Measurements from ENCODE around the gene SGMS1.
"Not testable (repeated sequence)": the region's sequence is repeated elsewhere in the genome, so short reads cannot be mapped to it uniquely, and the experiment has no call there.

The SGMS1 gene

GRCh38 chr10:50551894-50552293 lies 71.9 kb downstream of the SGMS1 start:
- no peak overlapping the region for H3K27ac Mint-ChIP-seq
- no peaks in the 10 kb centered on the region for H3K27me3 Mint-ChIP-seq (ENCODE audit: low read depth)
- H3K36me3 Mint-ChIP-seq (ENCODE audit: low read depth) = peaks cover 11% of the 10 kb centered on the region

GRCh38 chr10:50550291-50550839 lies 73.4 kb downstream of the SGMS1 start:
- peaks cover 18% of the 10 kb centered on the region for H3K9me3 Mint-ChIP-seq
- H3K4me1 Mint-ChIP-seq = peaks cover 33% of the 10 kb centered on the region
- TF ChIP-seq CTCF (IDR thresholded peaks at IDR 0.05; ENCODE audit: unreplicated experiment in 3 of 3) = no peak
- H3K27me3 Mint-ChIP-seq (ENCODE audit: low read depth) = no peaks in the 10 kb centered on the region
- H3K4me3 Mint-ChIP-seq = no peak overlapping the region
- H3K27ac Mint-ChIP-seq = peak overlapping the region in 1 of 3 experiments; percentile 6
- H3K36me3 Mint-ChIP-seq (ENCODE audit: low read depth) = peaks cover 11% of the 10 kb centered on the region

More at GRCh38 chr10:50551894-50552293, 71.9 kb downstream of the SGMS1 start:
- no peak for TF ChIP-seq CTCF (IDR thresholded peaks at IDR 0.05; ENCODE audit: unreplicated experiment in 3 of 3)
- Mint-ChIP-seq H3K9me3 (peaks cover 16% of the 10 kb centered on the region), H3K4me1 (peaks cover 48% of the 10 kb centered on the region), H3K4me3 (no peak overlapping the region)

DNA sequence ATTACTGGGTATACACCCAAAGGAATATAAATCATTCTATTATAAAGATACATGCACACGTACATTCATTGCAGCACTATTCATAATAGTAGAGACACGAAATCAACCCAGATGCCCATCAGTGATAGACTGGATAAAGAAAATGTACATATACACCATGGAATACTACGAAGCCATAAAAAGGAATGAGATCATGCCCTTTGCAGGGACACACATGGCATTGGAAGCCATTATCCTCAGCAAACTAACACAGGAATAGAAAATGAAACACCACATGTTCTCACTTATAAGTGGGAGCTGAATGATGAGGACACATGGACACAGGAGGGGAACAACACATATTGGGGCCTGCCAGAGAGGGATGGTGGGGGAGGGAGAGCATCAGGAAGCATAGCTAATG lies 74.6 kb downstream of the SGMS1 start:
- not testable (repeated sequence) for H3K27me3 Mint-ChIP-seq (ENCODE audit: low read depth); H3K4me3 Mint-ChIP-seq
- Mint-ChIP-seq H3K9me3 (peaks cover 18% of the 10 kb centered on the region), H3K4me1 (peaks cover 23% of the 10 kb centered on the region), H3K36me3 (ENCODE audit: low read depth) (peaks cover 11% of the 10 kb centered on the region), H3K27ac (peak overlapping the region in 1 of 3 experiments; percentile 34)

DNA sequence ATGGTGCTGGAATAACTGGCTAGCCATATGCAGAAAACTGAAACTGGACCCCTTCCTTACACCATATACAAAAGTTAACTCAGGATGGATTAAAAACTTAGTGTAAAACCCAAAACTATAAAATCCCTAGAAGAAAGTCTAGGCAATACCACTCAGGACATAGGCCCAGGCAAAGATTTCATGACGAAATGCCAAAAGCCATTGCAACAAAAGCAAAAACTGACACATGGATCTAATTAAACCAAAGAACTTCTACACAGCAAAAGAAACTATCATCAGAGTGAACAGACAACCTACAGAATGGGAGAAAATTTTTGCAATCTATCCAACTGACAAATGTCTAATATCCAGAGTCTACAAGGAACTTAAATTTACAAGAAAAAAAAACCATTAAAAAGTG lies 75.3 kb downstream of the SGMS1 start:
- not testable (repeated sequence) for H3K27me3 Mint-ChIP-seq (ENCODE audit: low read depth); H3K27ac Mint-ChIP-seq; H3K4me3 Mint-ChIP-seq
- Mint-ChIP-seq H3K36me3 (ENCODE audit: low read depth) (peaks cover 11% of the 10 kb centered on the region), H3K9me3 (peaks cover 18% of the 10 kb centered on the region), H3K4me1 (peaks cover 17% of the 10 kb centered on the region)

GRCh38 chr10:50546287-50546686 lies 77.5 kb downstream of the SGMS1 start:
- H3K27me3 Mint-ChIP-seq (ENCODE audit: low read depth); H3K27ac Mint-ChIP-seq; H3K4me3 Mint-ChIP-seq: not testable (repeated sequence)
- Mint-ChIP-seq H3K9me3 (peaks cover 18% of the 10 kb centered on the region), H3K36me3 (ENCODE audit: low read depth) (peaks cover 11% of the 10 kb centered on the region), H3K4me1 (peaks cover 11% of the 10 kb centered on the region)

DNA sequence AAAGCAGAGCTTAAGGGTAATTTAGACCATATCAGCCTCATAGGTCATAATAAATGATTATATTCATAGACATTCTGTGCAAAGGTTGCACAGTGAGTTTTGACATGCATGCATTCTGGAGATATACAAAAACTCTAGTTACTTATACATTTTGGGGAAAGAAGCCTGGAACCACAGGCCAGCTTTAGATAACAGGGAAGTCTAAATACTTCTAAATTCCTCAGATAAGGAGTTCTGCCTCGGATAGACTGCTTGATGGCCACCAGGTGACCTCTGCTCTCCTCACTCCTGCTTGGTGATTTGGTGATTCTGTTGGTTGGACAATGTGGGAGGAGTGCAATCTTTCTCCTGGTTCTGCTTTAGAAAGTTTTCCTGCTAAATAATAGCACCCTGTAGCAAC lies 77.9 kb downstream of the SGMS1 start:
- Mint-ChIP-seq H3K4me1 (peaks cover 11% of the 10 kb centered on the region), H3K9me3 (peaks cover 18% of the 10 kb centered on the region), H3K4me3 (no peak overlapping the region), H3K27ac (no peak overlapping the region), H3K27me3 (ENCODE audit: low read depth) (no peaks in the 10 kb centered on the region), H3K36me3 (ENCODE audit: low read depth) (peaks cover 11% of the 10 kb centered on the region)
- TF ChIP-seq CTCF (IDR thresholded peaks at IDR 0.05; ENCODE audit: unreplicated experiment in 3 of 3) = no peak

- Mint-ChIP-seq H3K4me1 (peaks cover 4% of the 10 kb centered on the region), H3K9me3 (peaks cover 18% of the 10 kb centered on the region), H3K4me3 (no peak overlapping the region), H3K27me3 (ENCODE audit: low read depth) (no peaks in the 10 kb centered on the region), H3K27ac (no peak overlapping the region), H3K36me3 (ENCODE audit: low read depth) (peaks cover 6% of the 10 kb centered on the region)
- TF ChIP-seq CTCF (IDR thresholded peaks at IDR 0.05; ENCODE audit: unreplicated experiment in 3 of 3) = no peak
These were observed 78.8 kb downstream of the SGMS1 start for GRCh38 chr10:50544857-50545429.
